HEK293 (cell line): Measurements from ENCODE around the gene ZFP57.

Experiments
- CTCF ChIA-PET: fragments of 350-600 bp; formaldehyde crosslinking; extraction: SDS; loops from one replicate; lab custom pipeline; 2021; ENCODE audit warnings: antibody characterized with exemption; lab: Yijun Ruan, JAX
- POLR2A ChIA-PET: fragments of 300-600 bp; formaldehyde crosslinking; extraction: SDS; loops from one replicate; lab custom pipeline; 2020; ENCODE audit warnings: antibody characterized with exemption, inconsistent platforms; lab: Yijun Ruan, JAX
- H3K27ac ChIP-seq: fragments of 200-500 bp; sonication (Bioruptor generic); 2 replicates; pipeline ENCODE4 v1.5.1; 2014; ENCODE audit warnings: low read depth, low read length, control low read depth, inconsistent platforms; ENCODE audit errors: extremely low read depth
- H3K36me3 ChIP-seq, 2 experiments: fragments of 200-500 bp in 1 of 2; sonication (Bioruptor generic) in 1 of 2; 1 replicate in 1 of 2; 2 replicates in 1 of 2; pipeline ENCODE4 v1.5.1; 2014 to 2017; ENCODE audit warnings: inconsistent platforms in 2 of 2, low read length in 2 of 2; ENCODE audit not compliant: control insufficient read depth in 2 of 2, insufficient read depth in 1 of 2
- H3K4me1 ChIP-seq: fragments of 200-500 bp; sonication (Bioruptor generic); 2 replicates; pipeline ENCODE4 v1.5.1; 2014; ENCODE audit warnings: mild to moderate bottlenecking, low read length, inconsistent platforms; ENCODE audit not compliant: control insufficient read depth, insufficient read depth
- H3K4me3 ChIP-seq: 2 replicates; pipeline ENCODE4 v1.5.1; 2011; ENCODE audit warnings: low read depth, mild to moderate bottlenecking, control low read depth, low read length, moderate library complexity
- H3K9me3 ChIP-seq: fragments of 200-500 bp; sonication (Bioruptor generic); 2 replicates; pipeline ENCODE4 v1.5.1; 2014; ENCODE audit warnings: low read depth, low read length, inconsistent platforms; ENCODE audit not compliant: control insufficient read depth, insufficient read depth
- CTCF ChIP-seq: fragments of 450-650 bp; formaldehyde crosslinking; IDR thresholded peaks from 2 replicates; pipeline ENCODE4 v1.5.1; 2016; ENCODE audit warnings: missing biosample characterization, missing genetic modification characterization
- GLIS1 ChIP-seq: fragments of 450-650 bp; formaldehyde crosslinking; IDR thresholded peaks from 2 replicates; pipeline ENCODE4 v1.5.1; 2016; ENCODE audit warnings: missing biosample characterization, missing genetic modification characterization
- KLF1 ChIP-seq: fragments of 450-650 bp; formaldehyde crosslinking; IDR thresholded peaks from 2 replicates; pipeline ENCODE4 v1.5.1; 2016; ENCODE audit warnings: missing biosample characterization, missing genetic modification characterization
- PBX3 ChIP-seq: sonication (generic); formaldehyde crosslinking; IDR thresholded peaks from 2 replicates; pipeline ENCODE4 v1.8.1; 2022; ENCODE audit warnings: mild to moderate bottlenecking, moderate library complexity, missing genetic modification reagents
- SP3 ChIP-seq: fragments of 450-650 bp; formaldehyde crosslinking; IDR thresholded peaks from 2 replicates; pipeline ENCODE4 v1.5.1; 2016; ENCODE audit warnings: missing biosample characterization, missing genetic modification characterization
- YY1 ChIP-seq: fragments of 450-650 bp; formaldehyde crosslinking; IDR thresholded peaks from 2 replicates; pipeline ENCODE4 v1.5.1; 2018; ENCODE audit warnings: missing biosample characterization, missing genetic modification characterization
- ZBTB26 ChIP-seq: fragments of 450-650 bp; formaldehyde crosslinking; optimal IDR thresholded peaks from 2 replicates; pipeline ENCODE3; 2016; ENCODE audit warnings: missing biosample characterization, mild to moderate bottlenecking, missing genetic modification characterization
- ZNF155 ChIP-seq: fragments of 450-650 bp; formaldehyde crosslinking; IDR thresholded peaks from 2 replicates; pipeline ENCODE4 v1.5.1; 2016; ENCODE audit warnings: missing biosample characterization, missing genetic modification characterization
- ZNF169 ChIP-seq: fragments of 450-650 bp; formaldehyde crosslinking; IDR thresholded peaks from 2 replicates; pipeline ENCODE4 v1.5.1; 2016; ENCODE audit warnings: missing biosample characterization, missing genetic modification characterization
- ZNF366 ChIP-seq: fragments of 450-650 bp; formaldehyde crosslinking; conservative IDR thresholded peaks from 2 replicates; pipeline ENCODE4 v1.5.1; 2016; ENCODE audit warnings: missing biosample characterization, missing genetic modification characterization
- ZNF404 ChIP-seq: fragments of 450-650 bp; formaldehyde crosslinking; IDR thresholded peaks from 2 replicates; pipeline ENCODE4 v1.5.1; 2017; ENCODE audit warnings: missing biosample characterization, missing genetic modification characterization
- ZNF521 ChIP-seq: fragments of 450-650 bp; formaldehyde crosslinking; IDR thresholded peaks from 2 replicates; pipeline ENCODE4 v1.5.1; 2017; ENCODE audit warnings: missing biosample characterization, mild to moderate bottlenecking, missing genetic modification characterization
- ZNF548 ChIP-seq: fragments of 450-650 bp; formaldehyde crosslinking; IDR thresholded peaks from 2 replicates; pipeline ENCODE4 v1.5.1; 2016; ENCODE audit warnings: missing biosample characterization, missing genetic modification characterization
- ZNF580 ChIP-seq: fragments of 450-650 bp; formaldehyde crosslinking; IDR thresholded peaks from 2 replicates; pipeline ENCODE4 v1.5.1; 2016; ENCODE audit warnings: missing biosample characterization, missing genetic modification characterization
- ZNF610 ChIP-seq: fragments of 450-650 bp; formaldehyde crosslinking; IDR thresholded peaks from 2 replicates; pipeline ENCODE4 v1.5.1; 2016; ENCODE audit warnings: missing biosample characterization, missing genetic modification characterization, borderline replicate concordance
- ZNF626 ChIP-seq: fragments of 450-650 bp; sonication (Bioruptor Pico); formaldehyde crosslinking; IDR thresholded peaks from 2 replicates; pipeline ENCODE4 v1.5.1; 2018; ENCODE audit warnings: missing biosample characterization, missing genetic modification characterization, inconsistent platforms
- ZNF654 ChIP-seq: fragments of 450-650 bp; formaldehyde crosslinking; IDR thresholded peaks from 2 replicates; pipeline ENCODE4 v1.5.1; 2016; ENCODE audit warnings: low read depth, missing biosample characterization, missing genetic modification characterization
- ZNF660 ChIP-seq: fragments of 450-650 bp; IDR thresholded peaks from 2 replicates; pipeline ENCODE4 v1.5.1; 2018; ENCODE audit warnings: missing biosample characterization, mild to moderate bottlenecking, missing genetic modification characterization
- ZNF677 ChIP-seq: fragments of 450-650 bp; IDR thresholded peaks from 2 replicates; pipeline ENCODE4 v1.5.0; 2018; ENCODE audit warnings: missing biosample characterization, mild to moderate bottlenecking, missing genetic modification characterization, moderate library complexity
- ZNF692 ChIP-seq: fragments of 450-650 bp; formaldehyde crosslinking; IDR thresholded peaks from 2 replicates; pipeline ENCODE4 v1.5.1; 2016; ENCODE audit warnings: missing biosample characterization, missing genetic modification characterization
- ZNF701 ChIP-seq: fragments of 450-650 bp; formaldehyde crosslinking; IDR thresholded peaks from 2 replicates; pipeline ENCODE4 v1.5.1; 2016; ENCODE audit warnings: missing biosample characterization, missing genetic modification characterization
- ZNF843 ChIP-seq: fragments of 450-650 bp; formaldehyde crosslinking; IDR thresholded peaks from 2 replicates; pipeline ENCODE4 v1.5.1; 2016; ENCODE audit warnings: missing biosample characterization, missing genetic modification characterization
- ZSCAN16 ChIP-seq: fragments of 450-650 bp; formaldehyde crosslinking; IDR thresholded peaks from 2 replicates; pipeline ENCODE4 v1.5.1; 2016; ENCODE audit warnings: missing biosample characterization, missing genetic modification characterization
- ZSCAN18 ChIP-seq: fragments of 450-650 bp; formaldehyde crosslinking; IDR thresholded peaks from 2 replicates; pipeline ENCODE4 v1.5.1; 2016; ENCODE audit warnings: missing biosample characterization, missing genetic modification characterization

Gene ZFP57

GRCh38 chr6:29651413-29652197 is 29.3 kb downstream of the ZFP57 start (continued):
- TF ChIP-seq ZSCAN18 (no peak), ZNF654 (tag by site-specific recombination) (peak; percentile 18), ZNF701 (no peak), ZNF843 (tag by site-specific recombination) (no peak), ZNF548 (tag by site-specific recombination) (no peak)

GRCh38 chr6:29649701-29650673 is 31.0 kb downstream of the ZFP57 start:
- CTCF ChIA-PET: interaction anchor here (0.6 to 10.5 kb wide), 61 partner anchors 10 to 761 kb away, joined by 3 to 287 read pairs (median 4); partner anchors contain the start of genes GABBR1 and OR12D3
- no peaks in the 10 kb centered on the region; the same call in 1 of the 2 replicates for H3K4me1 ChIP-seq
- no peaks in the 10 kb centered on the region for H3K36me3 ChIP-seq
- peak overlapping the region; percentile 61 for H3K4me3 ChIP-seq
- no peaks in the 10 kb centered on the region for H3K9me3 ChIP-seq
- POLR2A ChIA-PET: interaction anchor here (0.6 to 3.4 kb wide), 14 partner anchors 8 to 755 kb away, joined by 3 to 34 read pairs (median 6); partner anchors contain the start of gene GABBR1
- peak overlapping the region; percentile 18; the same call in 1 of the 2 replicates for H3K27ac ChIP-seq
- TF ChIP-seq ZNF610 (tag by site-specific recombination) (no peak), ZNF155 (tag by site-specific recombination) (no peak), PBX3 (CRISPR knock-in tag) (no peak), ZNF404 (no peak), ZSCAN16 (tag by site-specific recombination) (no peak), ZNF366 (tag by site-specific recombination) (peak; percentile 96), GLIS1 (tag by site-specific recombination) (no peak), CTCF (tag by site-specific recombination) (peak; percentile 93), ZNF169 (tag by site-specific recombination) (no peak), SP3 (tag by site-specific recombination) (peak; percentile 73), ZNF677 (no peak), ZNF521 (tag by site-specific recombination) (no peak), YY1 (peak; percentile 87), KLF1 (tag by site-specific recombination) (no peak), ZNF660 (peak; percentile 71; the same call in 1 of the 2 replicates), ZNF580 (tag by site-specific recombination) (0 out of 2 replicates have a peak, but pooled peaks have one; percentile 36), ZNF626 (tag by site-specific recombination) (no peak), ZNF692 (tag by site-specific recombination) (peak; percentile 38; the same call in 1 of the 2 replicates), ZNF701 (no peak), ZBTB26 (tag by site-specific recombination) (peak; percentile 54)
